ENCODE data around the gene PPP2R2B.

The PPP2R2B gene

DNA sequence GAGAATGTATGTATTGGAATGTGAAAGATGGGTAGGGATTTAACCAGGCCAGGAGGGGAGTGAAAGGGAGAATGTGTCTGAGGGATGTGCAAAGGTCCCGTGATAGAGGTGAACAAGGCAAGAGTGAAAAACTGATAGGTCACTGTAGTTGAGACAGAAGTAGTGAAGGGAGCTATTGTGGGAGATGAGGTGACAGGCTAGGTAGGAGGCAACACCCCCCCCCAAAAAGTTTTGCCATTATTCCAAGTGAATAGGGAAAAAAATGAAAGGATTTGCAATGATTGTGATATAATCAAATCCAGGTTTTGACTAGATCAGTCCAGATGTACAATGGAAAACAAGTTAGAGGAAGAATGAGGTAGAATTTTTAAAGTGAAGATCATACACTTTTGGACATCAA lies 226.0 kb downstream of the PPP2R2B start:
- TF ChIP-seq CTCF (IDR thresholded peaks at IDR 0.05; ENCODE audit: low read depth, low read length, missing control alignments): no peak
- no peak for DNase-seq
- Histone ChIP-seq H3K4me3 (ENCODE audit: low read depth, low read length) (no peak overlapping the region), H3K36me3 (replicated peaks) (no peaks in the 10 kb centered on the region), H3K27ac (no peak overlapping the region), H3K27me3 (replicated peaks) (no peaks in the 10 kb centered on the region)
- in situ Hi-C loops (cut with HindIII; ENCODE audit: low pct_ligation_motif_present, low sequenced_read_pairs): no loop called here

GRCh38 chr5:146647656-146648199 lies 230.8 kb downstream of the PPP2R2B start:
- H3K4me3 ChIP-seq (ENCODE audit: low read depth, low read length): no peak overlapping the region
- no peak for TF ChIP-seq CTCF (IDR thresholded peaks at IDR 0.05; ENCODE audit: low read depth, low read length, missing control alignments)
- H3K36me3 ChIP-seq (replicated peaks): no peaks in the 10 kb centered on the region
- no peak overlapping the region for H3K27ac ChIP-seq
- no peaks in the 10 kb centered on the region for H3K27me3 ChIP-seq (replicated peaks)
- DNase-seq: no peak
- in situ Hi-C loops (cut with HindIII; ENCODE audit: low pct_ligation_motif_present, low sequenced_read_pairs): no loop called here

DNA sequence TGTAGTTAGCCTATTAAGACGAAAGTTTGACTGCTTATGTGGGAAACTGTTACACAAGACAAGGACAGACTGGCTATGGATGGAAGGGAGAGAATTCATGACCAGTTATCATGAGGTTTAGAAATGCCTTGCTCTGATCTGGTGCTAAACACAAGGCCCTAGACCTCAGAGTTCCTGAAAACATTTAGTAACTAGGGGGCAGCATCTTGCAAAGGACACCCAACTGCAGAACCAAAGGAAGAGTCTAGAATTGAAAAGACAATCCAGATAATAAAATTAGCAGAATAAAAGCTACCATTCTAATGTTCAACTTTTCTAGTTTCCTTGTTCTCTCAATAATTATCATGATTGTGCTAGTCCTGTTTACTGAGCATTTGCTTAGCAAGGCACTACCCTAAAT lies 232.1 kb downstream of the PPP2R2B start:
- H3K4me3 ChIP-seq (ENCODE audit: low read depth, low read length): no peak overlapping the region
- H3K27me3 ChIP-seq (replicated peaks): no peaks in the 10 kb centered on the region
- no peak overlapping the region for H3K27ac ChIP-seq
- no peak for TF ChIP-seq CTCF (IDR thresholded peaks at IDR 0.05; ENCODE audit: low read depth, low read length, missing control alignments)
- H3K36me3 ChIP-seq (replicated peaks): no peaks in the 10 kb centered on the region
- DNase-seq: no peak
- in situ Hi-C loops (cut with HindIII; ENCODE audit: low pct_ligation_motif_present, low sequenced_read_pairs): no loop called here

- no peak for DNase-seq
- H3K36me3 ChIP-seq (replicated peaks): no peaks in the 10 kb centered on the region
- no peak overlapping the region for H3K4me3 ChIP-seq (ENCODE audit: low read depth, low read length)
- no peak for TF ChIP-seq CTCF (IDR thresholded peaks at IDR 0.05; ENCODE audit: low read depth, low read length, missing control alignments)
- no peaks in the 10 kb centered on the region for H3K27me3 ChIP-seq (replicated peaks)
- H3K27ac ChIP-seq: no peak overlapping the region
- in situ Hi-C loops (cut with HindIII; ENCODE audit: low pct_ligation_motif_present, low sequenced_read_pairs): no loop called here
These were observed 233.2 kb downstream of the PPP2R2B start for GRCh38 chr5:146645342-146645741.

DNA sequence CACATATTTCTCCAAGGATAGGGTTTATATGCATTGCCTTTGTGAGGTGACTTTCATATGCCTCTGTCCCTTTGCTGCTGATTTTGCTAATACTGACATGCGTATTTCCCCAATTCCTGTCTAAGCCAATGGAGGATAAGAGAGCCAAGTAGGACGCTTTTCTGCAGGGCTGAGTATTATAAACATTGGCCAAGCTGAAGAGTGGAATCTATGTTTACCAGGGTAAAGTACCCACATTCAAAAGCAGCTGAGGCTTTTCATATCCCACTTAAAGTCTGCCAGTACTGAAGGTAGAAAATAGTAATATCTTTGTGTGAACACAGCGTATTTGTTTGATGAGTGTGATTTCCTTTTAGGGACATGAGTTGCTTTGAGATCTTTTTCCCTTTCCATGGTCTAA lies 233.7 kb downstream of the PPP2R2B start:
- H3K27me3 ChIP-seq (replicated peaks): no peaks in the 10 kb centered on the region
- in situ Hi-C loops (cut with HindIII; ENCODE audit: low pct_ligation_motif_present, low sequenced_read_pairs): no loop called here
- no peak for DNase-seq
- no peak for TF ChIP-seq CTCF (IDR thresholded peaks at IDR 0.05; ENCODE audit: low read depth, low read length, missing control alignments)
- no peak overlapping the region for H3K4me3 ChIP-seq (ENCODE audit: low read depth, low read length)
- H3K27ac ChIP-seq: no peak overlapping the region
- H3K36me3 ChIP-seq (replicated peaks): no peaks in the 10 kb centered on the region

GRCh38 chr5:146643776-146644175 lies 234.8 kb downstream of the PPP2R2B start:
- no peak overlapping the region for H3K4me3 ChIP-seq (ENCODE audit: low read depth, low read length)

More at GRCh38 chr5:146643776-146644175, 234.8 kb downstream of the PPP2R2B start:
- in situ Hi-C loops (cut with HindIII; ENCODE audit: low pct_ligation_motif_present, low sequenced_read_pairs): no loop called here
- TF ChIP-seq CTCF (IDR thresholded peaks at IDR 0.05; ENCODE audit: low read depth, low read length, missing control alignments): no peak
- Histone ChIP-seq H3K27me3 (replicated peaks) (no peaks in the 10 kb centered on the region), H3K36me3 (replicated peaks) (no peaks in the 10 kb centered on the region), H3K27ac (no peak overlapping the region)
- DNase-seq: no peak
